ENCODE results near the gene WNT8A.
"Not testable (repeated sequence)": the region's sequence is repeated elsewhere in the genome, so short reads cannot be mapped to it uniquely, and the experiment has no call there.

The WNT8A gene, protein sequence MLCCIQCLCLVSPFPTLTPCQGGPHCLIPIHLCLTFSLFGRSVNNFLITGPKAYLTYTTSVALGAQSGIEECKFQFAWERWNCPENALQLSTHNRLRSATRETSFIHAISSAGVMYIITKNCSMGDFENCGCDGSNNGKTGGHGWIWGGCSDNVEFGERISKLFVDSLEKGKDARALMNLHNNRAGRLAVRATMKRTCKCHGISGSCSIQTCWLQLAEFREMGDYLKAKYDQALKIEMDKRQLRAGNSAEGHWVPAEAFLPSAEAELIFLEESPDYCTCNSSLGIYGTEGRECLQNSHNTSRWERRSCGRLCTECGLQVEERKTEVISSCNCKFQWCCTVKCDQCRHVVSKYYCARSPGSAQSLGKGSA

DNA sequence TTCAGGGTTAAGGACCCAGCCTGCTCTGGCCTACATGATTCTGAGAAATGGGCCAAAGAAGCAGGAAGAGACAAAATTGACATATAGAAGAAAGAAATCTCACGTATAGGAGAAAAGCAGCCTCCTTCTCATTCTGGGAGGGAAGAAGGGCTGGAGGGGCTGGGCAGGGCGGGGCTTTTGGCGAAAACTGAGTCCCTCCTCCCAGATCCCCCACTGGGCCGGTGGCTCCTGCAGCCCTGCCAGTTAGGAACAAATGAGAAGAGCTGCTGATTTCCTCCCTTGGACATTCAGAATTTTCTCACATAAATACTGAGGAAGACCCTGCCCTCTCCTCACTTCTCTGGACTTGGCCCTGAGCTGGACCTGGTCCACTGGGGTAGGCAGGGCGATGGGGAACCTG lies at the start of gene WNT8A:
TSS of gene WNT8A (plus strand) at position 332 of the 400 bp plus-strand sequence. CDS start 95 bp downstream, outside the sequence.
- no peak for DNase-seq (ENCODE audit: low read depth in 2 of 2)

DNA sequence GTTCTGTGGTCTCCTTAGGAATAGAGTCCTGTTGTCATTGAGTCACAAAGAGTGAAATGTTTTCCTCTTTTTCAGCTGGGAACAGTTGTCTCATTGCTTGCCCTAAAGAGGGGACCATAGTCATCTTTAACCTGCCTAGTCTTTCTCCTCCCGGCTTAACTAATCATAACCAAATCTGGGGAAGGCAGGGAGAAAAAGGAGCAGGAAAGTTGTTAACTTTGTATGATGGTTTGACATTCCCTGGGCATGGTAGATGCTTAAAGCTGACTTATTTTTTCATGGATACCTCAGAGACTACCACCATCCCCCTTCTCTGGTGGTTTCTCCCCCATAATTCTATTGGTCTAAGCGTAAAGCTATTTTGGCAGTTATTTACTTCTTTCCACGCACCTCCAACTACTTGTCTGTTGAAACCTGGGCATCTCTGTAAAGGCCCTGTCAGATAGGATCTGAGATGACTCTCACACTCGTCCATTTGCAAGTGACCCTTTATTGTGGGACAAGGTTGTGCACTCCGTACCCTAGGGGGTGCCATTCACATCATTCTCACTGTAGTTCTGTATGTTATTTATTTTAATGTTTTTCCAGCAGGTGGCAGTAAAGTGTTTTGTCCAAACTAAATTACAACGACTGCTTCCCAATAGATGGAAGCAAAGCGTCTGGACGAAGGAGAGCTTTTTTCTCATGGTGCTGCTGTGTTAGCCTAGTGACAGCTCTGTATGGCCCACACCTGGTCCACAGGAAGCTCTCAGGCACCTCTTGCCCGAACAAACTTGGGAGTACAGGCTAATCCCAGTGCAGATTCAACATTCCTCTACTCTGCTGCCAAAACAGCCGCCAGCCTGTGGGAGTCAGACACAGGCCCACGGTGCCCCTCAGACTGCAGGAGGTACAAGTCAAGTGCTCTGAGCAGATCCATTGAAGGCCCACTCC lies 48.0 kb upstream of the WNT8A start:
- DNase-seq (ENCODE audit: low read depth in 2 of 2) = peak; percentile 19 to 32

DNA sequence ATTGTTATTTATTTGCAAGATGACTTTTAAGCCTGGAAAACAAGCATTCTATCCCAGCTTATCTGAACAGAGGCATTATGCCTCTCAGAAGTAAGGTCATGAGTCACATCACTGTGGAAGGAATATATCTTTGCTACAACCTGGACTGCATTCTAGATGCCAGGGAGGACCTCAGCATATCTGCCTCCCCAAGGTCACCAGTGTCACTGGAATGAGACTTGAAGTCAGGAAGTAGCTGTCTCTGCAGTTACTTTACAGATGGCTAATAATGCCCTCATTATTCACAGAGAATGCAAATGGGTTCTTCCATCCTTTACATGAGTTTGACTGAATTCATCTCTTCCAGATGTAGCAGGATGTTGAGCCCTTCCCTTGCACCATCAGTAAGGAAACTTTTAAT lies 46.6 kb upstream of the WNT8A start:
- no peak for DNase-seq (ENCODE audit: low read depth in 2 of 2)

DNA sequence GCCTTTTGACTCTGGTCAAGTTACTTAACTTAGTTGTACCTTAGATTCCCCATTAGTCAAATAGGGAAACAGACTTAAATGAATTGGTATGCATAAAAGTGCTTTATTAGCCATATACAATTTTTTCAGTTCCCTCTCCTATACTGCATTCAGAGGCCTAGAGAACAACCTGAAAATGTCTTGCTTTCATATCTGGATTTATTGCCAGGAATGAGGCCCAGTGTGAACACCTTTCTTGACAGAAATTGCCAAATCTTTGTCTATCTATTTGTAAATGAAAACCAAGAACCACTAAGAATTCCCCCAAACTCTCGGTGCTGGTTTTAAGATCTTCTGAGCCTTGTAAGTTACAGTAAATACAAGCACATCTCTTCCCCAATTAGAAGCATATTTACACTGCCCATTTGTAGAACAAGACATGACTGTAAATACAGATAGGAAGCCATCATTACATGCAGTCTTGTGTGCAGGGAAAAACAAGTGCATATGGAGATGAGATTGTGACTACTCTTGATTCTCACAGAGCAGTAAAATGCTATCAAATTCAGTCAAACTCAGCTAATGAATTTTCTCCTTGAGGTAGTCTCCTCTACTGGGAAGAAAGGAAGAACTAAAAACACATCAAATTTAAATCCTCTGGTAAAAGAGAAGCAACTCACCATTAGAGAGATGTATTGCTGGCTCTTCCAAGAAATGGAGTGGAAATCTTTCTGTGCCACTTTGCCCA lies 45.8 kb upstream of the WNT8A start:
- no peak for DNase-seq (ENCODE audit: low read depth in 2 of 2)

DNA sequence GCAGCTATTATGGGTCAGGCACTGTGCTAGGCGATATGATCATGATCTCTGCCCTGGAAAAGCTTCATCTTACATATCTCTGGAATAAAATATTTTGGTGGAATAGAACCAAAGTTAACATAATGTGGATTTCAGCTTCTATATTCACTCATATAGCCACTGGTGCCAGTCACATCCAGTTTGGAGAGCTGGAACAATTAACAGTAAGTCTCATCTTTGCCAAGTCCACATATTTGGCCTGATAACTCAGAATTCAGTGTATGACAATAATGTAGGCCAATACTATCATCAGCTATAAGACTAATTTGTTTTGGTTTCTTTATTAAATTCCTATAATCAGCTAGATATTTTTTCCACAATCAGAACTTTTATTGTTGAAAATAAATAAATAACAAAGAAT lies 45.0 kb upstream of the WNT8A start:
- DNase-seq (ENCODE audit: low read depth in 2 of 2) = no peak

DNA sequence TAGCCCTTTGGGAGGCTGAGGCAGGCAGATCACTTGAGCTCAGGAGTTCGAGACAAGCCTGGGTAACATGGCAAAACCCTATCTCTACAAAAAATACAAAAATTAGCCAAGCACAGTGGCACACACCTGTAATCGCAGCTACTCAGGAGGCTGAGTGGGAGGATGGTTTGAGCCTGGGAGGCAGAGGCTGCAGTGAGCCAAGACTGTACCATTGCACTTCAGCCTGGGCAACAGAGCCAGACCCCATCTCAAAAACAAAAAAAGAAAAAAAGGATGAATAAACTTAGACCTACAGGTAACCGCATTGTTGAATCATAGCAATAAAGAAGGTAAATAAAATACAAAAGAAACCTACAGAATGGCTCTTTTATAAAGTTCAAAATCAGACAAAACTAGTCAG lies 38.5 kb upstream of the WNT8A start:
- DNase-seq (ENCODE audit: low read depth in 2 of 2) = not testable (repeated sequence)

DNA sequence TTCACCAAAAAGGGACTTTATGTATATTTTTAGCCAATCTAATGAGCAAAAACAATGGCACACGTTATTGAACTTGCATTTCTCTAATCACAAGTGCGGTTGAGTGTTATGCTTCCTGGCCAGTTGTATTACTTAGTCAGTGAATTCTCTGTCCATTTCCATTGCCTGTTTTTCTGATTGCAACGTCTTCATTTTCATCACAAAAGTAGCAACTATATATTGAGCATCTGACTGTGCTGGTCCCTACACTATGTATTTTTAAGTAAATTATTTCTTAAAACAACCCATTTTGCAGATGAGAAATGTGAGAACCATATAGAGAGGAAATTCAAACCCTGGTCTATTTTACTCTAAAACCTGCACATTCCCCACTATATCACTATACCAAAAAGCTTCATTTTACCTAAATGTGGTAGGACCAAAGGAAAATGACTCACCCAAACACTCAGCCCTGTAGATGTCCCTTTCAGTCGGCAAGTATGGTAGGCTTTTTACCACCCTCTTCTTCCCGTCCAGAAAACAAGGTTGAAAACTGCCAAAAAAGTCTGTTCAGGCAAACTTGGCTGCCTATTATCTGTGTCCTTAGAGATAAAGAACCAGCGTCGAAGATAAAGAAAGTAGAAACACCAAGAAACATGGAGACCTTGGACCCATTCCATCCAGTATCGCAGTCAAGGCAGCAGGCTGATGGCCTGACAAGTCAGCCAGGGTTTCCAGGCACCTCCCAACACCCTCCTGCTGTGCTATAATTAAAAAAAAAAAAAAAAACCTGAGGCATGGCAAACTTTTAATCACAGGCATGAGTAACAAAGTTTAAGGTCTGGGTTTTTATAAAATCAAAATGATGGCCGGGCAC lies 32.2 kb upstream of the WNT8A start:
- no peak for DNase-seq (ENCODE audit: low read depth in 2 of 2)

DNA sequence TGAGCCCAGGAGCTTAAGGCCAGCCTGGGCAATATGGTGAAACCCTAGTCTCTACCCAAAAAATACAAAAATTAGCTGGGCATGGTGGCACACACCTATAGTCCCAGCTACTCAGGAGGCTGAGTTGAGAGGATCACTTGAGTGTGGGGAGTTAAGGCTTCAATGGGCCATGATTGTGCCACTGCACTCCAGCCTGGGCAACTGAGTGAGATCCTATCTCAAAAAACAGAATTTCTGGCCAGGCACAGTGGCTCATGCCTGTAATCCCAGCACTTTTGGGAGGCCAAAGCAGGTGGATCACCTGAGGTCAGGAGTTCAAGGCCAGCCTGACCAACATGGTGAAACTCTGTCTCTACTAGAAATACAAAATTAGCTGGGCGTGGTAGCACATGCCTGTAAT lies 31.1 kb upstream of the WNT8A start:
- not testable (repeated sequence) for DNase-seq (ENCODE audit: low read depth in 2 of 2)

DNA sequence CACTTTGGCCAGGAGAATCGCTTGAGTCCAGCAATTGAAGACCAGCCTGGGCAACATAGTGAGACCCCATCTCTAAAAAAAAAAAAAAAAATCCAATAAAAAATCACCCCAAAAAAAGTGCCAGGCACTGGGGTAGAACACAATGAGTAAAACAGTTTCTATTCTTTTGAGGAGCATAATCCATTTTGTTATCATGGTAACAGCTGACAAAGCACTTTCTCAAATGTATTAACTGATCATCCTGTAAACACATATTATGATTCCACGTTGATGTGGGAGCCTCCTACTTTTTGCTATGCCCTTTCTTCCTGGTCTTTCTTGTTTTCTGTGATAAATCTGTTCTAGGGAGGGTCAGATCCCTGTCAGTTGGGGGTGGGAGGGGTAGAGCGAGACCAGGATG lies 30.3 kb upstream of the WNT8A start:
- DNase-seq (ENCODE audit: low read depth in 2 of 2) = no peak

DNA sequence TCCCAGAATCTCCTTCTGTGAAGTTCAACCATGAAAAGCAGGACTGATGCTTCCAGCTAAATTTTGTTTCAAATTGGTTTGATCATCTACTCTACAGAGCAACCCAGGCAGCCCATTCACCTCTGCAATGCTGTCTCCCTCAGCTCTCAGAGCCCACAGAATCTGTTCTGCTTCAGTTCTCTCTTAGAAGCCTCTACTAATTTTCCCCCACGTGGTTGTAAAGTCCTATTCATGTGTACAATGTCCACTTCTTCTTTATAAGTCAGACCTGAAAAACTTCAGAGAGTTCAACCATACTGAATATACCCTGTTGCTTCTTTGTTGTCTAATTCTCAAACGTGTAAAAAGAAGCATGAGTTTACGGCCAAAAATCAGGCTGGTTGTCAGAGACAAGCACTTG lies 29.6 kb upstream of the WNT8A start:
- no peak for DNase-seq (ENCODE audit: low read depth in 2 of 2)

DNA sequence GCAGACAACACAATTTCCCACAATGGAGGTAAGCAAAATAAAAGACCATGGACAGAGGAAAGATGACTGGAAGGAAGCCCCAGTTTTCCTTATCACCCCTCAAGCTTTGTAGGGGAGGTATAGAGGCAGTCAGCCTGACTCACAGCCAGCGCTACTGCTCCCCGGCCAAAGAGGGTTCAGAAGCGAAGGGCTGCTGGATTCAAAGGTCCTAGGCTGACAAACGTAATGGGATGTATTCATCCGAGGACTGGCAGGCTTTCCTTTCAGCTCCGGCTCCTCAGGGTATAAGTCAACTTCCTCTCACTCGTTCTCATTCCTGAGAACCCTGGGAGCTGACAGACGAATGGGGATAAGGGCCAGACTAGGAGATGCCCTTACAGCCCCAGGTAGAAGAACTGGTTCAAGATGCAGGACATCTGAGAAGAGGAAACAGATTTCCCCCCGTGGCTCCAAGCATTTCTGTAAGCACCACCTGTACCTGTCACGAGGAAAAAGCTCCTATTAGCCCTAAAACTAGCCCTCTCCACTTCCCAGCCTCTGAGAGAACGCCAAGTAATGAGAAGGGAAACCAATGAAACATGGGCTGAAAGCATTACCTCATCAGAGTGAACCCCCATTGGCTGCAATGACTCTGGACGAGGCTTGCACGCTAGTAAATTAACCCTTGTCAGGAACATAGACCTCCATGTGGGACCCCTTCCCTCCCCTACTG lies 28.8 kb upstream of the WNT8A start:
- DNase-seq (ENCODE audit: low read depth in 2 of 2) = no peak

DNA sequence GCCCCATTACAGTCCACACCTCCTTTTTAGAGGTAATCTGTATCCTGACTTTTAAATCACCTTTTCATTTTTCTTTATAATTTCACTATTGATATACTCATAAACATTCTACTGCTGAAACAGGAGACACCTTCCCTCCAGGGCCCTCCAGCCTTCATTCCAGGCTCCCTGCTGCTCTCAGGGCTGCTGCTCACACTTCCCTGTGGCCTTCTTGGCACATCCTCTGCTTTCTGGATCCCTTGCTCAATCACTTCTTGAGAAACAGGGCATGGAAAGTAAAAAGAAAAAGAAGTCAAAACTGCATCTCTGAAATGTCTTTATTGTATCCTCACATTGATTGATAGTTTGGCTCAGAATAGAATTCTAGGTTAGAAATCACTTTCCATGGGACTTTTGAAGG lies 19.3 kb upstream of the WNT8A start:
- DNase-seq (ENCODE audit: low read depth in 2 of 2) = no peak

DNA sequence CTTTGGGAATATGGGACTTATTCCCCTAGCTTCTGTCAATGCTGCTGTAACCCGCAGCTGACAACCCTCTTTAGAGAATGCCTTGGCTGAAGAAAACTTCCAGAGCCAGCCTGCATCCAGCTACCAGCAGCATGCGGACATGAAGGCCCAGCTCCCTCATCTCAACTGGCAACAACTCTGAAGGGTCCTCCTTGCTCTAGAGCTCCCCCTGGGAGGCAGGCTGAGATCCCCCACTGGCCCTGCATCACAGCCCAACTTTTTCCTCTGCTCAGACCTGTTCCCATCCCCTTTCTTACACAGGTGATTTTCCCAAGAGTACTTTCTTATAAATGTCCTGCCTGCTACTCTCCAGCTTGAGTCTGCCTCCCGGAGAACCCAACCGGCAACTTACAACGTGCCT lies 18.7 kb upstream of the WNT8A start:
- DNase-seq (ENCODE audit: low read depth in 2 of 2) = no peak

DNA sequence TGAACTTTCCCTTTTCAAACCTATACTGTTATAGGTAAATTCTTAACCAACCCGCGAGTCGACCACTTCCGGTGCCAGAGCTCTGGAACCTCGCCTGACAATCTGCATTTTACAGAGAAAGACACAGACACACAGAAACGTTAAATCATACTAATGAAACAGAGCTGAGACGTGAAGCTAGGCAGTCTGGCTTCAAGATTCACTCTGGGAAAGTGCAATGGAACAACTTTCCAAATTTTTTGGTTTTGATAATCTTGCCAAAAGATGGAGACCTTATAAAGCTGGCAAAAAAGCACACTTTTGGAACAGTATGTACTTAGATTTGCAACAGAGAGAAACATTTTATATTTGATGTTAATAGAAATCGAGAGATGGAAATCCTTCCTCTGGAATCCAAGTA lies 15.9 kb upstream of the WNT8A start:
- no peak for DNase-seq (ENCODE audit: low read depth in 2 of 2)

DNA sequence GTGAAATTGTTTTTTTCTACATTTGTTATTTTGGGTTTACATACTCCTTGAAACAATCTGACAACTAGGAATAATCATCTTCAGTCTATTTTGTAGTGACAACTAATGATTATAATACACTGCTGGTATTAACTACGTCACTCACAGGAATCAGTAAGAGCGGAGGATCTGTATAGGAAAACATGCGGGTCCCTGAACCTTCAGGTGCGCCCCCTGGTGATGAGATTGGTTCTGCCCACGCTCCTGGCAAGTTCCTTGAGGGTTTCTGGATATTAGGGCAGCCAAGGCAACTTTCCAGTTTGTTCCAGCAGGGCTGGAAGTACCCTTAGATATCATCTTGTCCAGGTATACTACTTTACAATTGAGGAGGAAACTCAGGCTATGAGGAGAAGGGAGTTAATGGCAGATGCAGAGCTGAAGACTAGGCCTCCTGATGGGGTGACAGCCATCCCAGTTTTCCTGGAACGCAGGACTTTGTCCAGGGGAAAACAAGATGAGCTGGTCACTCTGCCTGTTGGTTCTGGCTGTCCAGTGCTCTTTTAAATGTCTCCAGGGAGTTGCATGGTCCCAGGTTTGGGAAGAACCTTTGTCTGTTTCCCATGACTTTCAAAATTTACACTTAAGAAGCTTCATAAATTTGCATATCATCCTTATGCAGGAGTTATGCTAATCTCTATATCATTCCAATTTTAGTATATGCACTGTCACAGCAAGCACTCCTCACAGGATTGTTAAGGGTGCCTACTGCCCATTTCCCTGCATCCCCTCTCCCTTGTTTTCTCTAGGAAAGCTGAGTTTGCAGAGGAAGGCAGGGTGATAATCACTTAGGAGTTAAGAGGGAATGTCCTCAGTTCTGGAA lies 14.9 kb upstream of the WNT8A start:
- DNase-seq (ENCODE audit: low read depth in 2 of 2) = peak; percentile 36 to 38

DNA sequence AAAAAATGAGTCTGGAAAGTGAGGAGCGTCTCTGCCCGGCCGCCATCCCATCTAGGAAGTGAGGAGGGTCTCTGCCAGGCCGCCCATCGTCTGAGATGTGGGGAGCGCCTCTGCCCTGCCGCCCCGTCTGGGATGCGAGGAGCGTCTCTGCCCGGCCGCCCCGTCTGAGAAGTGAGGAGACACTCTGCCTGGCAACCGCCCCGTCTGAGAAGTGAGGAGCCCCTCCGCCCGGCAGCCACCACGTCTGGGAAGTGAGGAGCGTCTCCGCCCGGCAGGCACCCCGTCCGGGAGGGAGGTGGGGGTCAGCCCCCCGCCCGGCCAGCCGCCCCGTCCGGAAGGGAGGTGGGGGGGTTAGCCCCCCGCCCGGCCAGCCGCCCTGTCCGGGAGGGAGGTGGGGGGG lies 13.8 kb upstream of the WNT8A start:
- DNase-seq (ENCODE audit: low read depth in 2 of 2) = not testable (repeated sequence)

DNA sequence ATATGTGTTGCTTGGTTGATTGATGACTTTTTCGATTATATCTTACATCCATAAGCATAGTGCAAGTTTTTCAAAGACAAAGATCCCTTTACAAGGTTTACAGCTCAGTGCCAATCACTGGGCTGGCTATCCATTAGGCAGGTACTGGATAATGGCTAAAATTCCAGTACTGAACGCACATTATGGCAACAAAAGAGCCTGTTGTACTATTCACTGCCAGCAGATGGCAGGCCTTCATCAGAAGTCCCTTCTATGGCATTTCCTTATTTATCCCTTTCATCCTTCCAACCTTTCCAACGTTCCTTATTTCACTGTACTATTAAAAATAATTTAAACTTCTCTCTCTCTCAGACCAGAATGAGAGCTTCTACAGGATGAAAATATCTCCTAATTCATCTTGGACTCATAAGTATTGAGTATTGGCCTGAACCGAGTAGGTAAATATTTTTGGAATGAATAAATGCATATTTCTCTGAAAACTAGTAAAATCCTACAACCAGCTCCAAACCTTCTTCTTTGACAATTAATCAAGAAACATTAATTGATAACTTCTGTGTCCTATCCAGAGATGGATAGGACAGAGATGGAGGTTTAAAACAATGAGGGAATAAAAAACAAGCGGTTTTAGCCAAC lies 6.7 kb upstream of the WNT8A start:
- DNase-seq (ENCODE audit: low read depth in 2 of 2) = no peak

DNA sequence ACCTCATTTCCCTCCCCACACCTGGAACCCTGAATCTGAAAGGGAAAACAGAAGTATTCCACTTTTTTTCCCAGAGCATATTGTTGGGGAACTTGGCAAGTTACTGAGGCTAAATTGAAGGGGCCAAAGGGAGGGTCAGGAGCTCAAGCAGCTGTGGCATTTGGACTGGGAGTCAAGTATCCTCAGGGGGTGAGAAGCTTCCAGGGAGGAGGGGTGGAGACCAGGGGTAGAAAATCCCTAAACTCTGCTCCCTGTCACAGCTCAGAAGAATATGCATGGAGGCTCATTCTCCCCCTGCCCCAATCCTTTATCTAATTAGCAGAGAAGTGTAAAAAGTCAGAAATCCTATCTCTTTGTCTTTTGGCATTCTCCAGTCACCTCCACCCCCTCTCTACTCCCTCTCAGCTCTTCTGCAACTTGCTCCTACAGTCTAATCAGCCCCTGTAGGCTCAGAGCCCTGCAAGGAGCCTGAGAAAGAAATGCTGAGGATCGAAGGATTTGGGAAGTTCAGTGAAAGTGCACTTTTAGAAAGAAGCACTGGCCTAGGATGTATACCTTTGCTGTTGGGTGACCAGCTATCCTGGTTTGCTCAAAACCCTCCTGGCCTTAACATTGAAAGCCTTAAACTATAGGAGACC lies 5.7 kb upstream of the WNT8A start:
- no peak for DNase-seq (ENCODE audit: low read depth in 2 of 2)

DNA sequence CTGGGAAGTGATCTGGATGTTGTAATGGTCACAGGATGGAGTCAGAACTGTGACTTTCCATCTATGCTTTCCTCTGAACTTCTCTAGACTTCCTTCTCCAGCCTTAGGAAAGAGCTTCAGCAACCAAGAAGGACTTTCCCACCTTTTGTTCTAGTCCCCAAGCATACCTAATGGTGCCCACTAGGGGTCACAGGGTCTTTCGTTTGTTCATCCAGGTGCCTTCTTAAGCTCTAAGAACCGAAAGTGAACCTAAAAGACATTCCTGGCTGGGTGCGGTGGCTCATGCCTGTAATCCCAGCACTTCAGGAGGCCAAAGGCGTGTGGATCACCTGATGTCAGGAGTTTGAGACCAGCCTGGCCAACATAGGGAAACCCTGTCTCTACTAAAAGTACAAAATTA lies 1.8 kb upstream of the WNT8A start:
- no peak for DNase-seq (ENCODE audit: low read depth in 2 of 2)

Data from activated CD8-positive, alpha-beta memory T cell treated with anti-CD3 and anti-CD28 coated beads for 4 hours (primary cell).